ENCODE data around the gene HOXB13. TPM values are rescaled to one million over a fixed set of nuclear protein-coding genes. Genes with fewer than 3 reads are reported as not detected.

HOXB13 gene
- polyA plus RNA-seq, 6 donors from 2014 or later = not detected

DNA sequence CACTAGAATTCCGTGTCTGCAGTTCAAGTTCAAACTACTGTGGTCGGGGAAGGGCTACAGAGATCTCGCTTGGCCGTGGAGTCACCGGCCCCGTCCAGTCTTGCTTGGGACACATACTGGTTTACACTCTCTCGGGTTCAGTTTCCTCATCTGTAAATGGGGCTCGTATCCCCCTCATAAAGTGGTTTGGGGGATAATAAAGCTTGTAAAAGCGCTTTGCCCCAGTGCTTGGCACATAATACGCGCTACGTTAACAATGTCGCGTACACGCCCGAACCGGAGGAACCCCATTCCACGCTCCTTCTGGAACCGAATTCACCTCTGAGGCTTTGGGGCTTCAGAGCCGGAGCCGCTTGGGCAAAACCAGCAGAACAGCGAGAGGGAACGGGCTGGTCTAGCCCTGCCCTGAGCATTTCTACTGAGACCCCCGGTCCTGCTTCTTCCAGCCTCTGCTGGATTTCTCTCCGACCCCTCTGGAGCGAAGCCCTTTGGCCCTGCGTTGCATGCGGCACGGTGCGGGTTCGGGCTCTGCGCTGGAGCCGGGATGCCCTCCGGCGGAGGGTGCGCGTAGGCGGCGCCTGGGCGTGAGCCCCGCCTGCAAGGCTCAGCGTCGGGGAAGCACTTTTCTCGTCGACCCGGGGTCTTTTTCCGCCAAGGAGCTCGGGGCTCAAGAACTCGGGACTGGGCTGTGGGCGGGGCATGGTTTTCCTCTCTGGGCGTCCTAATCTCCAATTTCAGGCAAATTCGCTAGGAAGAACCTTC lies 26.1 kb upstream of the HOXB13 start:
- H3K27me3 Mint-ChIP-seq = peaks cover 83 to 91% (median 91%) of the 10 kb centered on the region in 3 donors
- H3K4me1 Mint-ChIP-seq = peaks cover 25 to 41% (median 28%) of the 10 kb centered on the region in 3 donors
- peak overlapping the region in 3 of 6 donors; percentile 53 to 74 (median 56) for H3K27ac Mint-ChIP-seq
- peaks cover 0 to 10% of the 10 kb centered on the region in 2 donors for H3K36me3 Mint-ChIP-seq
- DNase-seq (no peak), ATAC-seq (ENCODE audit: low read depth in 2 of 2) (no peak)
- peak overlapping the region; percentile 15 to 64 (median 41) for H3K4me3 Mint-ChIP-seq
- peaks cover 0 to 5% (median 0%) of the 10 kb centered on the region in 7 donors for H3K9me3 Mint-ChIP-seq

DNA sequence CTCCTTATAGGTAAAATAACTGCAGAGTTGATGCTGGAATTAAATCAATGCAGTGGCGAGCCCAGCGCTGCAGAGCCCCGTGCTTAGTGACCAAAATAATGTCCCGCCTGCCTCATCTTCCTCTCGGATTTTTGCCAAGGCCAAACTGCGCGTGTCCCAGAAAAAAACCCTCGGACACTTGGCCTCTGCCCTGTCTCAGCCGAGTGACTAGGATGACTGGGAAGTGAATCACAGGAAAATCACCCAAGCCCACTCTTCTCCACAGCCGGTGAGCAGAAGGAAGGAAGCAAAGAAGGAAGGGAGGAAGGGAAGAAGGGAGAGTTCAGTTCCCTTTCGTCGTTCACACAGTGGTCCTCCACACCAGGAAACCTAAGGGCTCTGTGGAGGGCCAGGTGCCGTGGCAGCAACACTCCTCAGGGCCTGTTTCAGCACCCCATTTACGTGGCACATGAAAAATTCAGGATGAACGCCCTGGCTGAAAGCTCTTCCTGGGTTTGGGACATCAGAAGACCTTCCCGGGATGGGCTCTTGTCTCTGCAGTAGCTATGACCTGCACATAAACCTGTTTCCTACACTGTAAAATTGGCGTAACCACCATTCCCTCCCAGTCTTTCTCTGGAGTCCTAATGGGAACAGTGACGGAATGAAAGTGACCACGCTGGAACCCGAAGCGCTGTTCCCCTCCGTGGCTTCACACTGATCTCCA lies 25.4 kb upstream of the HOXB13 start:
- H3K36me3 Mint-ChIP-seq = peaks cover 0 to 16% of the 10 kb centered on the region in 2 donors
- H3K4me1 Mint-ChIP-seq = peaks cover 25 to 41% (median 28%) of the 10 kb centered on the region in 3 donors
- peaks cover 0 to 8% (median 5%) of the 10 kb centered on the region in 7 donors for H3K9me3 Mint-ChIP-seq
- peak overlapping the region in 3 of 8 donors; percentile 22 to 58 (median 45) for H3K4me3 Mint-ChIP-seq
- DNase-seq = no peak
- H3K27ac Mint-ChIP-seq = peak overlapping the region in 5 of 6 donors; percentile 4 to 92 (median 22)
- peaks cover 81 to 91% (median 91%) of the 10 kb centered on the region in 3 donors for H3K27me3 Mint-ChIP-seq
- no peak for ATAC-seq (ENCODE audit: low read depth in 2 of 2)

DNA sequence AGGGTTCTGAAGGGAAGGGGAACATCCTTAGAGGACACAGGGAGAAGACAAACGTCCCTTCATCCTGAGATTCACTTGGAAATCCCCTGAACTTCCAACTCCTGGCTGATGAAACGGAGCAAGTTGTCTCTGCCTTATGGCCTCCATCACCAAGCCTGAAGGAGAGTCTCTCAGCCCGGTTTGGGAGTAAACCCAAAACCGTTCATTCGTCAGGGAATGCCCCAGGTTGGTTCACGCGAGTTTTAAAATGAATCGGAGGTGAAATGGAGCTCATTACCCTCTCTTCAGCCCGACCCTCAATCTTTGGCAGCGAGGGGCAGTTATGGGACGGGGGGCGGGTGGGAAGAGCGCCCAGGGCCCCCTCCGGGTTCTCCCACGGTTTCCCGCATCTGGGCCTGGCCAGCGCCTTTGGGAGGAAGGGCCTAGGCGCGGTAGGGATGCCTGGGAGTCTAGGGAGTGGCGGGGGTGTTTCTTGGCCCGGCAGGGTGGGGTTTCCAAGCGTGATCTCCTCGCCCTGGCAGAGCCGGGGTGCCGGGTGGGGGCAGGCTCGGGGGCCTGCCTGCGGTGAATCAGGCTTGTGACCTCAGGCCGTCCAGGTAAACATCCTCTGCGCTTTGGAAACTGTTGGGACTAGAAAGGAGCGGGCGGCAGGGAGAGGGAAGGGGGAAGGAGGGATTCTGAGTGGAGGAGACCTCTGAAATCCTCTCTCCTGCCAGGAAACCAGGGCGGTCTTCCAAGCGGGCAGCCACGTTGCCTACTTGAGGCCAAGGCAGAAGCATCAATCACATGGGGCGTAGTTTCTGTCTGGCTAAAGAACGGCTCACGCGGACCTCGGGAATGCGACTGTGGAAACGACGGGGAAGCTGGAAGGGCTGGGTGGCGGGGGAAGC lies 24.1 kb upstream of the HOXB13 start:
- peak overlapping the region in 4 of 6 donors; percentile 64 to 86 (median 82) for H3K27ac Mint-ChIP-seq
- peak overlapping the region in 3 of 8 donors; percentile 8 to 76 (median 41) for H3K4me3 Mint-ChIP-seq

DNA sequence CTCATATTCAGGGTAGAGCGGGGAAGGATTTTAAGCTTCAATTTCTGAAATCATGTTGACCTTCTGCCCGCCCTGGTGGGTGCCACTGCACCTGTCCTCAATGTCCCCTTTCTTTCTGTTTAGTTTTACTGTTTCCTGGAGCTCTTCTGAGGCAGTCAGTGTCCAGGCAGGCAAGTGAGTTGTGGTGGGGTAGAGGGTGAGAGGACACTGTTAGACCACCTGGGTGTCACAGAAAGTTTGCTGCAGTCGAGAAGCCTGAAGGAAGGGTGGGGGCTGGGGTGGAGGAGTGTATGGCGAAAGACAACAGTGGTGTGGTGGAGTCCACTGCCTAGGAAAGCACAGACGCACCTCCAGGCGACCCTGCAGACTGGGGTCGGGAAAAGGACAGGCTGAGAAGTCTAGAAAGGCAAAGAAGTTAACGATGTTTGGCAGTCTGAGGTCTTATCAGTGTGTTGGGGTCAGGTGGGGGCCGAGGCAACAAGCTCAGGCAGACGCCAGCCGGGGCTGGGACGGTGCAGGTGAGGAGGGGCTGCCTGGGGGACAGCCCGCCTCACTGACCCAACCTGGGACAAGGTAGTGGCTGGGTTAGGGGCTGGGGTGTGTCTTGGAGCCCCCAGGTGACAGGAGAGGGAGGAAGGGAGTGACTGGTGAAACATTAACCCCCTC lies 23.3 kb upstream of the HOXB13 start:
- Mint-ChIP-seq H3K9me3 (peaks cover 0 to 10% (median 6%) of the 10 kb centered on the region in 7 donors), H3K36me3 (peaks cover 0 to 17% of the 10 kb centered on the region in 2 donors), H3K4me3 (peak overlapping the region in 2 of 8 donors; percentile 9 to 76), H3K27ac (peak overlapping the region in 3 of 6 donors; percentile 23 to 86 (median 32)), H3K27me3 (peaks cover 69 to 85% (median 81%) of the 10 kb centered on the region in 3 donors), H3K4me1 (peaks cover 23 to 42% (median 28%) of the 10 kb centered on the region in 3 donors)
- no peak for ATAC-seq (ENCODE audit: low read depth in 2 of 2)
- DNase-seq = no peak

More for the DNA sequence above, 24.1 kb upstream of the HOXB13 start:
- peaks cover 0 to 10% (median 5%) of the 10 kb centered on the region in 7 donors for H3K9me3 Mint-ChIP-seq
- ATAC-seq (ENCODE audit: low read depth in 2 of 2) = no peak
- peaks cover 0 to 17% of the 10 kb centered on the region in 2 donors for H3K36me3 Mint-ChIP-seq
- DNase-seq = no peak
- peaks cover 71 to 84% (median 83%) of the 10 kb centered on the region in 3 donors for H3K27me3 Mint-ChIP-seq
- H3K4me1 Mint-ChIP-seq = peaks cover 25 to 41% (median 28%) of the 10 kb centered on the region in 3 donors

DNA sequence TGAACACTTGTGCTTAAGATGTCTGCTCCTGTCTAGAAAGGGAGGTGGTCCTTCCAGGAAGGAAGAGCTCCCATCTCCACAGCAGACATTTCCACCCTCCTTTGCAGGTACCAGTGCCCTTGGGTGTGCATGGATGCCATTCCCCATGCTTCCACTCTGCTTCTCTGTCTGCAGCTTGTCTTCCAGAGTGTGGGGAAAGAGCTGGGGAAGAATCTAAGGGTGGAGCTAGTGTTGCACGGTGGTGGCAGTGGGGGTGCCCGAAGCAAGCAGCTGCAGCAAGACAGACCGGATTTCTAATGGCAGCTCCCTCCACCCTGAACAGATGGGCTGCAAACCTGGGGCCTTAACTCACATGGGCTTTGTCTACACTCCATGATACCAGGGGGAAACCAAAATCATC lies 22.6 kb upstream of the HOXB13 start:
- peak overlapping the region in 1 of 8 donors; percentile 76 for H3K4me3 Mint-ChIP-seq
- peaks cover 0 to 11% (median 8%) of the 10 kb centered on the region in 7 donors for H3K9me3 Mint-ChIP-seq
- H3K36me3 Mint-ChIP-seq = peaks cover 0 to 17% of the 10 kb centered on the region in 2 donors
- ATAC-seq (ENCODE audit: low read depth in 2 of 2) (no peak), DNase-seq (no peak)
- H3K27me3 Mint-ChIP-seq = peaks cover 72 to 85% (median 81%) of the 10 kb centered on the region in 3 donors
- H3K4me1 Mint-ChIP-seq = peaks cover 27 to 42% (median 32%) of the 10 kb centered on the region in 3 donors
- peak overlapping the region in 2 of 6 donors; percentile 23 to 38 for H3K27ac Mint-ChIP-seq

DNA sequence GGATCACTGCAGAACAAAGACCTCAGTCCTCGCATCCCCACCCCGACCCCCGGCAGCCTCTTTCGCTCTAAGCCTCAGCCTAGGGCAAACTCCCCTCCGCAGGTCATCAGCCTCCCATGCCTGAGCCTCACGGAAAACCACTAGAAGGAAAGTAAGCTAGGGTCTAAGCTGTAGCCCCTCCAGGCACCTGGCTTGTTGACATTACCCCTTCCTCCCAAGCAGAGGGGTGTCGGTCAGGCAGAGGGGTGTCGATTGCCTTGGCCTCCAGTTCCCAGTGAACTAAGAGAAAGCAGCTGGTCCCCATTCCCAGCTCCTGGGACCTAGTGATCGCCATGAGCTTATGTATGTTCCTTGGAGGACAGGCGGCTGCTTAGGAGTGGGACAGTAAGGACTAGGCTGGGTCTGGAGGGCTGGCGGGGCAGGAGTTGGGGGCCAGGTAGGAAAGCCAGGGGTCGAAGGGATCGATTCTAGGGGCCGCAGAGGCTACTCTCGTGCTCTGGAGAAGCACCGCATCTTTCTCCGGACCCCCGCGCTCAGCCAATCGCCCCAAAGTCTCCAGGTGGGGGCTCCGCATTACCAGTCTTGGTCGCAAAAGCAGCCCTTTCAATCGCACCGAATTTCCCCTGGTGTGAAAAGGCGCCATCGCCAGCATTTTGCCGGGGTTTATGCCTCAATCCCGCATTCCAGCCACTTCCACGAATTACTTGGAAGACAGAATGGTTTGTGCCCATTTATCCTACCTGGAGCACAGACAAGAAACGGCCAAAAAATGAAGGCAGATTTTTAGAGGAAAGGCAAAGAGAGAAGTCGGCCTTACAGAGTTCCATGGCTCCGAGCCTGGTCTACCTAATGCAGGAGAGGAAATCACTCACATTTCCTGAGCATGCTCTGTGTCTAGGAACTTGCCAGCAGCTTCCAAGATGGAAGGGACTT lies 21.3 kb upstream of the HOXB13 start:
- no peak for DNase-seq

DNA sequence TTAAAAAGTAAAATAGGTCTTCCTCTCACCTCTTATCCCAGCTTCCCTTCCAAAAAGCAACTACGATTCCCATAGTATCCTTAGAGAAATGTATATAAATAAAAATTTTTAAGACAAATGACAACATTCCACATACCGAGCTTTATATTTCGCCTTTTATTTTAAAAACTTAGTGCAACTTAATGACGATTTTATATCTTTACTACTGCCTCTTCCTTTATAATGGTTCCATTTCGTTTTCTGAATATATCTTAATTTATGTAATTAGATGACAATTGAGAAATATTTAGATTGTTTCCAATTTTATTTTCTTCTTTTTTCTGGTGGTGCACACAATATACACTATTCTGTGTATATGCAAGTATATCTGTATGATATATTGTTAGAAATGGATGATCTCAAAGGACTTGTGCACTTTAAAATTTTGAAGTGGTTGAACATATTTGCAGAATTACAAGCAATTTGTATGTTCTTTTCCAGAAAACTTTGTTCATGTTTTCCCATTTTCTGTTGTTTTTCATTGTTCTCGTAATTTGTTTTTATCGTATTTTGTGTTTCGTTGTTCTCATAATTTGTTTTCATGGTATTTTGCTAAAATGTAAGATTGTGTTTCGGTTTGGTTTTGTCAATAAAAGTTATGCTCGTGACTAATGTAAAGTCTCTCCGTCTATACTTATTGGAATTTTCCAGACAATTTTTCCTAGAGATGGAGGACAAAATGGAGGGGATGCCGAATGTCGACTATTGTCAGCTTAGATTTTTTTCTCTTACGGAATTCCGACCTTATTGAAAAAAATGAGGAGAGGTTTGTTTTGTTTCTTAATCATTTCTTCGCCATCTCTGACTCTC lies 20.4 kb upstream of the HOXB13 start:
- peaks cover 74 to 86% (median 83%) of the 10 kb centered on the region in 3 donors for H3K27me3 Mint-ChIP-seq
- H3K27ac Mint-ChIP-seq = peak overlapping the region in 4 of 6 donors; percentile 70 to 89 (median 82)
- H3K36me3 Mint-ChIP-seq = peaks cover 0 to 17% of the 10 kb centered on the region in 2 donors
- H3K4me3 Mint-ChIP-seq = peak overlapping the region in 3 of 8 donors; percentile 15 to 65 (median 18)
- no peak for ATAC-seq (ENCODE audit: low read depth in 2 of 2)
- H3K4me1 Mint-ChIP-seq = peaks cover 19 to 29% (median 24%) of the 10 kb centered on the region in 3 donors
- H3K9me3 Mint-ChIP-seq = peaks cover 0 to 11% (median 8%) of the 10 kb centered on the region in 7 donors
- DNase-seq = no peak

More for the DNA sequence above, 21.3 kb upstream of the HOXB13 start:
- Mint-ChIP-seq H3K4me3 (peak overlapping the region in 2 of 8 donors; percentile 15 to 65), H3K27ac (peak overlapping the region in 4 of 6 donors; percentile 70 to 89 (median 82)), H3K4me1 (peaks cover 26 to 33% (median 31%) of the 10 kb centered on the region in 3 donors), H3K36me3 (peaks cover 0 to 17% of the 10 kb centered on the region in 2 donors), H3K27me3 (peaks cover 72 to 86% (median 82%) of the 10 kb centered on the region in 3 donors), H3K9me3 (peaks cover 0 to 11% (median 8%) of the 10 kb centered on the region in 7 donors)
- ATAC-seq (ENCODE audit: low read depth in 2 of 2) = no peak

DNA sequence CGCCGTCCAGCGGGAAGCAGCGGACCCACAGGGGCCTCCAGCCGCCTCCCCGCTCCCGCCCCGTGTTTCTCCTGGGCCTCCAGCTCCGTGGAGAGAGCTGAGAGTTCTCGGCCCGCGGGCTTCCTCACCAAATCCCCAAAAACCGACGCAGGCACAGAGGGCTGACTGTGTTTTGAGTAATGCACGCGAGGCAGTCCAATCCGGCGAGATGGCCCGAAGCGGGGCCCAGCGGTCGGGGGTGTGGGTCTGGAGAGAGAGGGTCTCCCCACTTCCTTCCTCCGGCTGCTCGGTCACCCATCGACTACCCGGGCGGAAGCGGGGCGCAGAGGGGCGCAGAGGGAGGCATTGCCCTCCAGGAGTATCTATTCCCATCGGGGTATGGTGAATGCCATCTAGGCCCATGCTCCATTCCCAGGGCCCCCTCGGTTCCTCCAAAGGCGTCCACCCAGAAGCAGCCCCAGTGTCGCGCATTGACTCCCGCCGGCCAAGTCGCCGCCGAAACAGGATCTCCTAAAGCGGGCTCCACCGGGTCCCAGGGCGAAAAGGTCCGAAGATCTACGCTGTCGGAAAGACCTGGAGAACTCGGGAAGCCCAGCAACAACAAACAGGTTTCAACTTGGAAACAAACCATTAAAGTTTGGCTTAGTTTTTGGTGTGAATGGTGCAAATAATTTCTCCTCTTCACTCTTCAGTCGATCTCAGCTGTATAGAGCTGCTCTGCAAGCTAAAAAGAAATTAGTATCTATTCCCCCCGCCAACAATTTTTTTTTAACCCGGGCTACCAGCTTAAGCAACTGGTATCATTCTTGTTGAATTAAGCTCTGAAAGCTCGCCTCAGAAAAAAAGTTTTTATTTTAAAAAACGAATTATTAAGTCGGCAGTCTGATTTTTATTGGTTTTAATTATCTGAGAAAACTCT lies 19.2 kb upstream of the HOXB13 start:
- Mint-ChIP-seq H3K36me3 (peaks cover 0 to 17% of the 10 kb centered on the region in 2 donors), H3K4me1 (peaks cover 11 to 18% (median 12%) of the 10 kb centered on the region in 3 donors), H3K9me3 (peaks cover 0 to 11% (median 10%) of the 10 kb centered on the region in 7 donors), H3K27me3 (peaks cover 70 to 86% (median 83%) of the 10 kb centered on the region in 3 donors), H3K4me3 (peak overlapping the region in 4 of 8 donors; percentile 8 to 69 (median 25)), H3K27ac (peak overlapping the region in 3 of 6 donors; percentile 36 to 85 (median 66))
- ATAC-seq (ENCODE audit: low read depth in 2 of 2) = no peak
- DNase-seq = no peak

DNA sequence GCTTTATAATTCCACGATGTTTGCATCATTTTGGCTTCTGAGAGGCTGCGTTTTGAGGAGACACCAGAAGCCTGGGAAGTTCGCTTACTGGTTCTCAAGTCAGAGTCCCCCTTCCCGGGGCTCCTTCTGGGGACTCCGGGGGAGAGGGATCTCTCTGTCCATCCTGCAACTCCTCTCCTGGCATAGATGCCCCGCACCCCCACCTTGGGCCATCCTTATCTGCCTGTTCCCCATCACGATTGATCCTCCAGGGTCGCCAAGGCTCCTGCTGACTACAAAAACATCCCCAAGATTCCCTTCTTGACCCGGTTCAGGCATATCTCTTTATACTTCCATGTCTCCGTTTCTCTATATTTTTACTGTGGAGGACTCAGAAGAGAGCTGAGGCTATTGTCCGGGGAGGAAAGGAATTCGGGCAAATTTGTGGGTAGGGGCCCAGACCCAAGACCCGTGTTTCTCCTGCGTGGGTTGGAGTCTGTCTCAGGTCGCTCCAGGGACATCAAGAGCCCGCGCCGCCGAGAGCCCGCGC lies 18.4 kb upstream of the HOXB13 start:
- Mint-ChIP-seq H3K27ac (peak overlapping the region in 4 of 6 donors; percentile 58 to 93 (median 74)), H3K4me1 (peaks cover 10 to 18% (median 11%) of the 10 kb centered on the region in 3 donors), H3K9me3 (peaks cover 0 to 13% (median 10%) of the 10 kb centered on the region in 7 donors), H3K36me3 (peaks cover 0 to 16% of the 10 kb centered on the region in 2 donors), H3K27me3 (peaks cover 70 to 86% (median 80%) of the 10 kb centered on the region in 3 donors), H3K4me3 (peak overlapping the region in 4 of 8 donors; percentile 45 to 82 (median 64))
- ATAC-seq (ENCODE audit: low read depth in 2 of 2) = no peak
- no peak for DNase-seq

Data from naive B cell (primary cell).